Erythroblast (primary cell): Measurements from ENCODE around the gene SECISBP2L.

Experiments used
- GATA1 ChIP-seq: IDR thresholded peaks from 2 replicates; pipeline ENCODE4 v1.6.1; 2011; ENCODE audit warnings: low read depth, mild to moderate bottlenecking, control low read depth, low read length, moderate library complexity
- POLR2A ChIP-seq: IDR thresholded peaks from 2 replicates; pipeline ENCODE4 v1.6.1; 2011; ENCODE audit warnings: mild to moderate bottlenecking, low read length

- TF ChIP-seq POLR2A = no peak
- TF ChIP-seq GATA1 = no peak
Measured at GRCh38 chr15:49094923-49095322, 48.7 kb upstream of the SECISBP2L start.
